ENCODE measurements around the gene FAM72D. TPM values are rescaled to one million over a fixed set of nuclear protein-coding genes. Genes with fewer than 3 reads are reported as not detected.
"Not testable (repeated sequence)": the region's sequence is repeated elsewhere in the genome, so short reads cannot be mapped to it uniquely, and the experiment has no call there.

The FAM72D gene
- total RNA-seq, 4 donors from 2014 or later = 0.11 to 2.7 (median 0.56) TPM

DNA sequence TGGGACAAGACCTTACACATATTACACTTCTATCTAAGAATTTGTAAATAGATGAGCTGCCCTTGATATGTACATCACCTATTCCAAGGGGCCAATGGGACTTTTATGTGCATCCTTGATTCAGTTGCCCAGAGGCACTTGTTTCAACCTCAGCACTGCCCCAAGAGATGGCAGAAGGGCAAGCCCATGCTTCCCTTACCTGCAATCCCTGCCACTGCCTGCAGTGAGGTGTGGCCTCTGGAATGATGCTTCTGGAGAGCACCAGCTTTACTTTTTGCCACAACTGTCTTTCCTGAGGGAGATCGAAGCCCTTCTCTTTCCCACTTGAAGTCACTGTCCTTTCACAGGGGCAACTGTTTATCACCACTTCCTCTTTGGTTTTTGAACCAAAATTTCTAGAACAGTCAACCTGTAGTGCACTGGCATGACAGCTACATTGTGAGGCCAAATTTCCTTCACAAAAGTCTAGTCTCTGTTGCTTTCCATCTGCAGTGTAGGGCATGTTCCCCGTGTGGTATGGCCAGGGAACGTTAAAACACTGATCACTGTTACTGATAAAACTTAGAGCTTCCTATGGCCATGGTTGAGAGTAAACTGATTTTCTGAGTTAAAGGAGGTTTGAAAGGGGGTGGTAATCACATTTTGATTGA lies 48.6 kb downstream of the FAM72D start:
- H3K9me3 ChIP-seq; H3K4me3 ChIP-seq; H3K27ac ChIP-seq; H3K36me3 ChIP-seq; intact Hi-C loops (cut with DNase I); DNase-seq; H3K4me1 ChIP-seq; H3K27me3 ChIP-seq: not testable (repeated sequence)
- WGBS, 2 donors = no CpG with 5 or more reads among the region's 3 CpGs

GRCh38 chr1:145146308-145146707 lies 50.5 kb downstream of the FAM72D start:
- H3K27me3 ChIP-seq; H3K27ac ChIP-seq; H3K4me1 ChIP-seq; H3K4me3 ChIP-seq; intact Hi-C loops (cut with DNase I); H3K9me3 ChIP-seq; DNase-seq; H3K36me3 ChIP-seq: not testable (repeated sequence)
- WGBS, 2 donors = 70% methylated on average over 2 of the region's 4 CpGs; no CpG with 5 or more reads in 1 of the 2 donors

GRCh38 chr1:145147172-145147571 lies 51.4 kb downstream of the FAM72D start:
- intact Hi-C loops (cut with DNase I); H3K4me3 ChIP-seq; H3K27me3 ChIP-seq; H3K36me3 ChIP-seq; H3K4me1 ChIP-seq; H3K9me3 ChIP-seq; DNase-seq; H3K27ac ChIP-seq: not testable (repeated sequence)
- WGBS, 2 donors = 48 to 68% methylated on average over 3 of the region's 4 CpGs

GRCh38 chr1:145155421-145155820 lies 59.6 kb downstream of the FAM72D start:
- H3K27ac ChIP-seq; H3K27me3 ChIP-seq; H3K4me3 ChIP-seq; H3K9me3 ChIP-seq; H3K36me3 ChIP-seq; H3K4me1 ChIP-seq; DNase-seq; intact Hi-C loops (cut with DNase I): not testable (repeated sequence)
- WGBS, 2 donors = no CpG with 5 or more reads among the region's 4 CpGs

GRCh38 chr1:145155873-145156272 lies 60.1 kb downstream of the FAM72D start:
- H3K4me1 ChIP-seq; DNase-seq; H3K9me3 ChIP-seq; intact Hi-C loops (cut with DNase I); H3K27ac ChIP-seq; H3K27me3 ChIP-seq; H3K4me3 ChIP-seq; H3K36me3 ChIP-seq: not testable (repeated sequence)
- whole genome bisulfite sequencing, 2 donors = 56% methylated on average over 2 of the region's 5 CpGs; no CpG with 5 or more reads in 1 of the 2 donors

DNA sequence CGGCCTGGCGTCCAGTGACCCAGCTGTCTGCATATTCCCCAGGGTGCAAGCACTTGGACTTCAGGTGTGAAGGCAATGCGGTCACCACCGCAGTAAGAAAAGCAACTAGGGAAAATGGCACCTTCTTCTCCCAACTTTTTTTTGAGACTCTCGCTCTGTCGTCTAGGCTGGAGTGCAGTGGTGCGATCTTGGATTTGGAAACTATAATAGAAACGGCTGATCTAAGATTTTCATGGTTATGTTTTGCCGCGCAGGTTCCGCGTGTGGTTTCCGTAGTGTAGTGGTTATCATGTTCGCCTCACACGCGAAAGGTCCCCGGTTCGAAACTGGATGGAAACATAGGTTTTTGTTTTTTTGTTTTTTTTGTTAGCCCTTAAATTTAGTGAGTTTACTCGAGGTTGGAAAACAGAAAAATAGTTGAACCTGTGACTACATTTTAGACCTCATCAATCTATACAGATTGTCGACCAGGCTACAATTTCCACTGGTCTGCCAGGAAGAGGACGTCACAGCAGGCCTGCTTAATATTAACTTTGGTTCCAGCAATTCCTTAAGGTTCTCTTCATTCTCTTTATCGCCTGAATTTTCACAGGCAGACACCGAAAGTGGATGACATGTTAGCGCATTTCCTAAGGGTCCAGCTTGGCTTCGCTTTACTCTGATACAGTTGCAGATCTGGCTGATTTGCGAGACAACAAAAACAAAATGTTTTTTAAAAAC lies 61.3 kb downstream of the FAM72D start:
- 21 to 22% methylated on average over 12 to 20 of the region's 26 CpGs for WGBS, 2 donors
- DNase-seq; H3K9me3 ChIP-seq; H3K27ac ChIP-seq; H3K36me3 ChIP-seq; H3K4me1 ChIP-seq; H3K27me3 ChIP-seq; intact Hi-C loops (cut with DNase I): not testable (repeated sequence)
- H3K4me3 ChIP-seq = peak overlapping the region in 3 of 4 donors; percentile 25 to 50 (median 27)

DNA sequence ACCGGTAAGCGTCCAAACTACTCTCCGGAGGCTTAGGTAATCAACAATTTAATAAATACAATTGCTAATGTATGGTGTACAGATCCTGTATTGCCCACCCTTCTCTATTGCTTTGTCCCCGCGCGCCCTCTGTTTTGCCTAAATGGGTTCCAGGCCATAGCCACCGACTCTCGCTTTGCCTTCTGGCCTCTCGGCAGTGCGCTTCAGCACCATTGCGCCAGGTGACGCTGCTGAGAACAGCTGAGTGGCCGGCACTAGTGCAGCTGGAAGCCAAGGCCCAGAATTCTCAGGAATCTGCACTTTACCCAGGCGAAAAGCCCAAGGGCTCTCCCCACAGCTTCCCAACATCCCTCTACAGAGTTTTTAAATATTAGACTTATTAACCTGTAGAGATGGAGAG lies 61.9 kb downstream of the FAM72D start:
- no CpG with 5 or more reads among the region's 14 CpGs for WGBS, 2 donors
- H3K9me3 ChIP-seq; H3K4me3 ChIP-seq; H3K27me3 ChIP-seq; H3K4me1 ChIP-seq; H3K27ac ChIP-seq; DNase-seq; H3K36me3 ChIP-seq; intact Hi-C loops (cut with DNase I): not testable (repeated sequence)

GRCh38 chr1:145161046-145161752 lies 65.4 kb downstream of the FAM72D start:
- H3K27ac ChIP-seq; intact Hi-C loops (cut with DNase I); H3K4me1 ChIP-seq; H3K36me3 ChIP-seq; DNase-seq; H3K4me3 ChIP-seq; H3K9me3 ChIP-seq; H3K27me3 ChIP-seq: not testable (repeated sequence)
- WGBS, 2 donors = 10% methylated on average over 2 of the region's 26 CpGs; no CpG with 5 or more reads in 1 of the 2 donors

Other genes starting within 250 kb of the FAM72D start
- 10 to 100 TPM in 3 of 4 donors, 1 to 10 TPM in 1; 9.1 to 13.7 (median 12.9) TPM for gene SRGAP2B, start 646 bp upstream of the FAM72D start, total RNA-seq
- not detected for gene PPIAL4D, start 146.2 kb downstream of the FAM72D start, total RNA-seq